Smooth muscle cell (in vitro differentiated cells): ENCODE results near the gene B4GALNT3. TPM values are rescaled to one million over a fixed set of nuclear protein-coding genes. Genes with fewer than 3 reads are reported as not detected.

ENCODE experiments used
- DNase-seq: peaks from one replicate; lab custom pipeline; 2025; ENCODE audit not compliant: unreplicated experiment; lab: John Stamatoyannopoulos, UW
- H2AFZ ChIP-seq: fragments of 200-600 bp; sonication (generic); 2 replicates; pipeline ENCODE4 v1.6.0; 2016; ENCODE audit warnings: antibody characterized with exemption, low read depth, mild to moderate bottlenecking
- H3F3A ChIP-seq: fragments of 200-600 bp; sonication (generic); 2 replicates; pipeline ENCODE4 v1.6.0; 2017; ENCODE audit warnings: antibody characterized with exemption, low read depth
- H3K27ac ChIP-seq: fragments of 200-600 bp; sonication (generic); 2 replicates; pipeline ENCODE4 v1.5.1; 2016; ENCODE audit warnings: low read depth, mild to moderate bottlenecking
- H3K27me3 ChIP-seq: fragments of 200-600 bp; sonication (generic); 2 replicates; pipeline ENCODE4 v1.6.1; 2016; ENCODE audit warnings: low read depth, mild to moderate bottlenecking
- H3K36me3 ChIP-seq: fragments of 200-600 bp; sonication (generic); 2 replicates; pipeline ENCODE4 v1.5.1; 2016; ENCODE audit warnings: low read depth
- H3K4me1 ChIP-seq: fragments of 200-600 bp; sonication (generic); 2 replicates; pipeline ENCODE4 v1.5.1; 2016; ENCODE audit warnings: low read depth
- H3K4me2 ChIP-seq: fragments of 200-600 bp; sonication (generic); 2 replicates; pipeline ENCODE4 v1.6.0; 2016; ENCODE audit warnings: mild to moderate bottlenecking
- H3K4me3 ChIP-seq: fragments of 200-600 bp; sonication (generic); 2 replicates; pipeline ENCODE4 v1.5.1; 2016; ENCODE audit warnings: mild to moderate bottlenecking
- H3K79me2 ChIP-seq: fragments of 200-600 bp; sonication (generic); 2 replicates; pipeline ENCODE4 v1.6.0; 2016; ENCODE audit warnings: low read depth, mild to moderate bottlenecking
- H3K9ac ChIP-seq: fragments of 200-600 bp; sonication (generic); 2 replicates; pipeline ENCODE4 v1.6.0; 2016; ENCODE audit warnings: low read depth
- H3K9me3 ChIP-seq: fragments of 200-600 bp; sonication (generic); replicated peaks from 2 replicates; pipeline ENCODE4 v1.5.1; 2016; ENCODE audit warnings: low read depth
- H4K20me1 ChIP-seq: fragments of 200-600 bp; sonication (generic); 2 replicates; pipeline ENCODE4 v1.6.0; 2016; ENCODE audit warnings: low read depth
- CTCF ChIP-seq: fragments of 200-600 bp; sonication (generic); IDR thresholded peaks from 2 replicates; pipeline ENCODE4 v1.5.1; 2017; ENCODE audit warnings: borderline replicate concordance, mild to moderate bottlenecking, antibody characterized with exemption; ENCODE audit not compliant: insufficient read depth, poor library complexity, severe bottlenecking
- WGBS: methylation state at CpG from one replicate; pipeline ENCODE4 v1.1.7; 2016; ENCODE audit warnings: low lambda C conversion rate; 5-methylcytosine and 5-hydroxymethylcytosine counted together
- polyA plus RNA-seq: library from polyadenylated mRNA; unstranded; fragments of >200 nt; fragmentation: Nextera tagmentation; extraction: Ambion mirVana; gene quantifications from 2 replicates; pipeline ENCODE4 v1.2.1, GENCODE V29; 2016
- total RNA-seq: library from RNA; depleted of rRNA; stranded (reverse); fragments of >200 nt; gene quantifications from 2 replicates; pipeline ENCODE4 v1.2.3, GENCODE V29; 2014

Gene B4GALNT3
- total and polyA plus RNA-seq, 2 experiments from 2014 or later = 5.1 to 5.7 TPM

DNA sequence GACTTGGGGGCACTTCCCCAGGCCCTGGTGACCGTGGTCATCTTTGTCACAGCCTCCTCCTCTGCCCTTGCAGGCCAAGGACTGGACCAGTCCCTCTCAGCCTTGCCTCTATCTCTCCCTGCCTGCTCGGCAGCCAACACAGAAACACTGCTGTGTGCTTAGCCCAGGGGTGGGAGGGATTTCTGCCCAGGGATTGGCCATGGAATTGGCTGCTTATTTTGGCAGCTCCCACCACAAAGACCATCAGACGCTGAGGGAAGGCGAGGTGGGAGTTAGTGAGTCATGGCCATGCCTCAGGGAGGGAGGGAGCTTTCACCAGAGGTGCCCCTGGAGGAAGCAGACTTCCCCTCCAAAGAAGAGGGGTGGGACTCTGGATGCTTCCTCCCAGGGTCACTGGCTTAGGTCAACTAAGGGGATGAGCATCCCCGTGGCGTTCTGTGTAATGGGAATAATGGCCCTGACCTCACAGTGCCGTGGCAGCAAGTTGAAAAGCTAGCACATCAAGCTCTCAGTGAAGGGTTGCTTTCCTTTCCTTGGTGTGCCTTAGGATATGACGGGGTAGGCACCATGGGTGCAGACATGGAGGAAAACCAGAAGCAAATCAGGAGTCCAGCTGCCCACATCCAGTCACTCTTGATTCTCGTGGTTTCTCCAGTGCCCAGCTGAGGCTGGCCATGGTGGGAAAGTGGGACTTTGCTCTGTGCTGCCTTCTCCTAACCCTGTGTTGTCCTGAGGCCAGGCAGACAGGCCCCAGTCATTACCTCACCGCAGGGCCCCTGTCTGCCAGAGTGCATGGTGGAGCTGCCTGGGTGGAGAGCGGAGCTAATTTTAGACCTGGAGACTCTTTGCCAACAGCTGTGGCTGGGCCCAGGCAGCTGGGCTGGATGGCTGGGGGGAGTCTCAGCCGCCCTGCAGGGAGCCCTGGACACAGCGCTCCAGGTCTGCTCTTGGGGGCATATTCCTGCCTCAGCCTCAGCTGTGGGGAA lies 21.4 kb downstream of the B4GALNT3 start:
- Histone ChIP-seq H3K9me3 (no peaks in the 10 kb centered on the region), H3K4me3 (no peak overlapping the region), H3K79me2 (no peaks in the 10 kb centered on the region), H3K36me3 (no peaks in the 10 kb centered on the region), H2AFZ (no peak overlapping the region), H3K27me3 (no peaks in the 10 kb centered on the region), H3K9ac (peak overlapping the region; percentile 59), H3F3A (no peaks in the 10 kb centered on the region), H3K27ac (peak overlapping the region; percentile 90), H4K20me1 (no peaks in the 10 kb centered on the region), H3K4me2 (peak overlapping the region; percentile 23), H3K4me1 (no peaks in the 10 kb centered on the region)
- WGBS = 50% methylated on average over 13 of the region's 13 CpGs
- DNase-seq = peak; percentile 9
- TF ChIP-seq CTCF = no peak

- Histone ChIP-seq H3K27me3 (no peaks in the 10 kb centered on the region), H3K9ac (no peak overlapping the region), H3K27ac (peak overlapping the region; percentile 90), H3F3A (no peaks in the 10 kb centered on the region), H3K79me2 (no peaks in the 10 kb centered on the region), H3K4me1 (no peaks in the 10 kb centered on the region), H3K4me3 (no peak overlapping the region), H4K20me1 (no peaks in the 10 kb centered on the region), H3K4me2 (peak overlapping the region; percentile 23), H2AFZ (no peak overlapping the region), H3K36me3 (no peaks in the 10 kb centered on the region), H3K9me3 (no peaks in the 10 kb centered on the region)
- no peak for DNase-seq
- WGBS = 70% methylated on average over 3 of the region's 3 CpGs
- no peak for TF ChIP-seq CTCF
Observed at GRCh38 chr12:482061-482460, 22.3 kb downstream of the B4GALNT3 start.

DNA sequence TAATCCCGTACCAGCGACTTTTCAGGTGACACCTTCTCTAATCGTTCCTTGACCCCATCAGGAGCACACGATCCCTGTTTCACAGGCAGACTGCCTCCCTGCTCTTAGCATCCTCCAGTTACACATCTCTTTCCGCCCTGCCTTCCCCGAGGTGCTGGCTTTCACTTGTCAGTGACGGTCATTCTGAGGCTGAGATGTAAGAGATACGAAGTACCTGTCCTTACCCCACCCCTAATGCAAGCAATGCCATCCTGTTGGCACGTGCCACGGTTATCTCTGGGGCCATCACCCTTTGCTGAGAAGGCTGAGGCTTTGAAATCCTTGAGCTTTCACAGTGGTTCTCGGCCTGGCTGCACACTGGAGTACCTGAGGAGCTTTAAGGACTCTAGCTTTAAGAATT lies 24.4 kb downstream of the B4GALNT3 start:
- H3K4me1 ChIP-seq = no peaks in the 10 kb centered on the region
- no peak for TF ChIP-seq CTCF
- no peaks in the 10 kb centered on the region for H3K9me3 ChIP-seq
- no peaks in the 10 kb centered on the region for H3K79me2 ChIP-seq
- no peaks in the 10 kb centered on the region for H3K36me3 ChIP-seq
- H3K4me3 ChIP-seq = no peak overlapping the region
- H3K27me3 ChIP-seq = no peaks in the 10 kb centered on the region
- H3K9ac ChIP-seq = no peak overlapping the region
- H3K4me2 ChIP-seq = no peak overlapping the region
- 85% methylated on average over 11 of the region's 11 CpGs for WGBS
- no peak for DNase-seq
- H3K27ac ChIP-seq = no peak overlapping the region
- no peak overlapping the region for H2AFZ ChIP-seq
- no peaks in the 10 kb centered on the region for H4K20me1 ChIP-seq
- no peaks in the 10 kb centered on the region for H3F3A ChIP-seq
